Breast epithelium (tissue), 4 donors: ENCODE data around the gene DKK2. TPM values are rescaled to one million over a fixed set of nuclear protein-coding genes. Genes with fewer than 3 reads are reported as not detected.
A peak's percentile ranks its signal among the peaks of the same experiment; 100 is the strongest.

Experiments
- DNase-seq, 2 donors: peaks; one replicate each; pipeline ENCODE4 v3.0.0-alpha.2; 2019; ENCODE audit warnings: low spot score in 2 of 2
- H3K27ac ChIP-seq, 2 donors: fragments of 200-600 bp; sonication (generic) in 1 of 2; one replicate each; pipeline ENCODE4 v1.5.1; 2016 to 2019; ENCODE audit warnings: mild to moderate bottlenecking in 1 of 2
- H3K27me3 ChIP-seq, 2 donors: fragments of 200-600 bp; sonication (generic) in 1 of 2; one replicate each; pipeline versions ENCODE4 v1.5.1 to v1.6.0; 2017 to 2019; ENCODE audit warnings: control low read depth in 1 of 2, mild to moderate bottlenecking in 1 of 2
- H3K36me3 ChIP-seq: fragments of 200-600 bp; one replicate; pipeline ENCODE4 v1.5.1; 2019
- H3K4me1 ChIP-seq, 2 donors: fragments of 200-600 bp; sonication (generic); one replicate each; pipeline ENCODE4 v1.5.1; 2016 to 2019; ENCODE audit warnings: control low read depth in 1 of 2
- H3K4me3 ChIP-seq, 3 donors: fragments of 200-600 bp; sonication (generic); 1 replicate in 2 of 3; 2 replicates in 1 of 3; pipeline ENCODE4 v1.5.1; 2016 to 2019; ENCODE audit warnings: mild to moderate bottlenecking in 3 of 3, moderate library complexity in 2 of 3
- H3K9me3 ChIP-seq, 2 donors: fragments of 200-600 bp; sonication (generic) in 1 of 2; one replicate each; pipeline ENCODE4 v1.5.1; 2016 to 2019; ENCODE audit warnings: control low read depth in 1 of 2
- POLR2A ChIP-seq: fragments of 450-650 bp; IDR thresholded peaks from one replicate; pipeline ENCODE4 v1.6.1; 2016; ENCODE audit warnings: antibody characterized with exemption, mild to moderate bottlenecking, moderate library complexity
- POLR2AphosphoS5 ChIP-seq, 3 donors: sonication (generic); formaldehyde crosslinking; IDR thresholded peaks; one replicate each; pipeline ENCODE4 v1.6.1; 2017; ENCODE audit warnings: antibody characterized with exemption in 3 of 3
- intact Hi-C: fragments of 100-400 bp; cut with DNase I; formaldehyde crosslinking; loops from one replicate; pipeline ENCODE4 v1.15.1; 2023; ENCODE audit warnings: low total_unique reads
- total RNA-seq, 3 donors: library from RNA; depleted of rRNA; stranded (reverse); fragments of >200 nt; gene quantifications; one replicate each; pipeline ENCODE4 v1.1.0, GENCODE V29; 2016
- TF ChIP-seq, protein P1 (sequence below), 3 donors: fragments of 450-650 bp; IDR thresholded peaks; one replicate each; pipeline ENCODE4 v1.5.1; 2016 to 2017; ENCODE audit warnings: antibody characterized with exemption in 3 of 3, mild to moderate bottlenecking in 3 of 3, moderate library complexity in 3 of 3

The DKK2 gene
- total RNA-seq, 3 donors from 2014 or later: 1.6 to 5.8 (median 1.6) TPM

DNA sequence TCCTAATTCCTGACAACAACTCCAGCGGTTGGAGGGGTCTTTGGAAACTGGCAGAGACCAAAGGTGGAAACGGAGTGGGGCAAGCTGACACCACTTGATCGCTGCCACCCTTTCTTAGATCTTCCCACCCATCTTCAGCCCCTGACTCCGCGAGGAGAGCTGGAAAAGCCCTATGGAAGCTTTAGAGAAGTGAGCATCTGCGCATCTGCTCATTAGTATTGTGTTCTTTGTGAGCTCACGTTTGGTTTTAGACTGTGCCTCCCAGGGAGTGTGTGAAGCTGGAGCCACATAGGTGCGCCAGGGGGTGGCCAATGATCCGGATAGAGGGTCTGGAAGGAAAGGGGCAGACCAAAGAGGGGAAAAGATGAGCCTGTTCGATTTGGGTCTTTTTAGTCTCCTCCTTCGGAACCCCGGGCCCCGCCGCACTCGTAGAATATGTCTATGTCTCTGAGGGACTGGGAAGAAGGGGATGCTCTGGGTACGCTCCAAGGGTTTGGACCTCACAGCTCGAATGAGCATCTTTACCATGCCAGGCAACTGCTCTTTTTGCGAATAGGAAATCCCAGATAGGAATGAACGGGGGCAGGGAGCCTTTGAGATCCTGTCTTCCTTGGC is 578 bp upstream of the DKK2 start:
- Histone ChIP-seq H3K4me3 (peak overlapping the region; percentile 47 to 65 (median 49)), H3K9me3 (no peaks in the 10 kb centered on the region), H3K27me3 (peaks cover 0 to 46% of the 10 kb centered on the region in 2 donors), H3K36me3 (no peaks in the 10 kb centered on the region), H3K27ac (peak overlapping the region in 1 of 2 donors; percentile 5), H3K4me1 (peaks cover 2 to 15% of the 10 kb centered on the region in 2 donors)
- no peak for TF ChIP-seq POLR2AphosphoS5 (IDR thresholded peaks at IDR 0.05)
- TF ChIP-seq POLR2A: no peak
- TF ChIP-seq, protein P1, sequence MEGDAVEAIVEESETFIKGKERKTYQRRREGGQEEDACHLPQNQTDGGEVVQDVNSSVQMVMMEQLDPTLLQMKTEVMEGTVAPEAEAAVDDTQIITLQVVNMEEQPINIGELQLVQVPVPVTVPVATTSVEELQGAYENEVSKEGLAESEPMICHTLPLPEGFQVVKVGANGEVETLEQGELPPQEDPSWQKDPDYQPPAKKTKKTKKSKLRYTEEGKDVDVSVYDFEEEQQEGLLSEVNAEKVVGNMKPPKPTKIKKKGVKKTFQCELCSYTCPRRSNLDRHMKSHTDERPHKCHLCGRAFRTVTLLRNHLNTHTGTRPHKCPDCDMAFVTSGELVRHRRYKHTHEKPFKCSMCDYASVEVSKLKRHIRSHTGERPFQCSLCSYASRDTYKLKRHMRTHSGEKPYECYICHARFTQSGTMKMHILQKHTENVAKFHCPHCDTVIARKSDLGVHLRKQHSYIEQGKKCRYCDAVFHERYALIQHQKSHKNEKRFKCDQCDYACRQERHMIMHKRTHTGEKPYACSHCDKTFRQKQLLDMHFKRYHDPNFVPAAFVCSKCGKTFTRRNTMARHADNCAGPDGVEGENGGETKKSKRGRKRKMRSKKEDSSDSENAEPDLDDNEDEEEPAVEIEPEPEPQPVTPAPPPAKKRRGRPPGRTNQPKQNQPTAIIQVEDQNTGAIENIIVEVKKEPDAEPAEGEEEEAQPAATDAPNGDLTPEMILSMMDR (IDR thresholded peaks at IDR 0.05): no peak
- DNase-seq: no peak
- intact Hi-C loops: no loop called here

DNA sequence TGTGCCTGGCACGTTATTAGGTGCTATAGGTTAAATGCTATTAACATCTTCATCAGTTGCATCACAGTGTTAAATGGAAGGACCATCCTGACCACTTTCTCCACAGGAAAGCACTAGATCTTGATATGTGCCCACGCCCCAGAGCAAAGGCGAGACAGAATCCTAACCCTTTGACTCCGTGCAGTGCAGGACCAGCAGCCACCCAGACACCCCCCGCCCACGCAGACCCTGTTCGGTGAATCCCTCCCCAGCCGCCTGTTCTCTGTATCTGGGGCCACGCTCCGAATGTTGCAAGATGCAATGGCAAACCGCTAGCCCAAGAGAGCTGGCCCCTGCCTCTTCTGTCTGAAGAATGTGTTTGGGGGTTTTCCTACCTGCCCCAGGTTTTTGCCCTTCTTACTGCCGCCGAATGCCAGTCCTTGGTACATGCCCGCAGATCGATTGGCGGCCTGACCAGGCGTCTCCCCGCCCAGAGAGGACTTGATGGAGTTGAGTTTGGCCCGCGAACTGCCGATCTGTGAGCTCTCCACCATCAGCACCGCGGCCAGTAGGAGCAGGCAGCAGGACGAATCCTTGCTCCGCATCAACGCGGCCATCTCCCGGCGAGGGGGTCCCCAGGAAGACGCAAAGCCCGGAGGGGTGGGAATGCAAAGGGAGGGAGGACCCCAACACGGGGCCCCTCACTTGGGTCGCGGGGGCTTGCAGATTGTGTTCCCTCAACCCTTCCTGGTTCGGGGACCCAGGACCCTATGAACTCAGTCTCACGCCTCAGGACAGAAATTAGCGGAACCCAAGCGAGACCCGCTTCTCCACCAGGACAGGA is 906 bp downstream of the DKK2 start:
- H3K9me3 ChIP-seq: no peaks in the 10 kb centered on the region
- H3K4me3 ChIP-seq: peak overlapping the region; percentile 47 to 65 (median 49)
- no peak overlapping the region for H3K27ac ChIP-seq
- peaks cover 2 to 15% of the 10 kb centered on the region in 2 donors for H3K4me1 ChIP-seq
- DNase-seq: peak in 1 of 2 donors; percentile 49
- TF ChIP-seq POLR2AphosphoS5 (IDR thresholded peaks at IDR 0.05): no peak
- TF ChIP-seq POLR2A: no peak
- TF ChIP-seq, protein P1 (IDR thresholded peaks at IDR 0.05): no peak
- intact Hi-C loops: no loop called here
- H3K27me3 ChIP-seq: peaks cover 0 to 46% of the 10 kb centered on the region in 2 donors
- H3K36me3 ChIP-seq: no peaks in the 10 kb centered on the region

DNA sequence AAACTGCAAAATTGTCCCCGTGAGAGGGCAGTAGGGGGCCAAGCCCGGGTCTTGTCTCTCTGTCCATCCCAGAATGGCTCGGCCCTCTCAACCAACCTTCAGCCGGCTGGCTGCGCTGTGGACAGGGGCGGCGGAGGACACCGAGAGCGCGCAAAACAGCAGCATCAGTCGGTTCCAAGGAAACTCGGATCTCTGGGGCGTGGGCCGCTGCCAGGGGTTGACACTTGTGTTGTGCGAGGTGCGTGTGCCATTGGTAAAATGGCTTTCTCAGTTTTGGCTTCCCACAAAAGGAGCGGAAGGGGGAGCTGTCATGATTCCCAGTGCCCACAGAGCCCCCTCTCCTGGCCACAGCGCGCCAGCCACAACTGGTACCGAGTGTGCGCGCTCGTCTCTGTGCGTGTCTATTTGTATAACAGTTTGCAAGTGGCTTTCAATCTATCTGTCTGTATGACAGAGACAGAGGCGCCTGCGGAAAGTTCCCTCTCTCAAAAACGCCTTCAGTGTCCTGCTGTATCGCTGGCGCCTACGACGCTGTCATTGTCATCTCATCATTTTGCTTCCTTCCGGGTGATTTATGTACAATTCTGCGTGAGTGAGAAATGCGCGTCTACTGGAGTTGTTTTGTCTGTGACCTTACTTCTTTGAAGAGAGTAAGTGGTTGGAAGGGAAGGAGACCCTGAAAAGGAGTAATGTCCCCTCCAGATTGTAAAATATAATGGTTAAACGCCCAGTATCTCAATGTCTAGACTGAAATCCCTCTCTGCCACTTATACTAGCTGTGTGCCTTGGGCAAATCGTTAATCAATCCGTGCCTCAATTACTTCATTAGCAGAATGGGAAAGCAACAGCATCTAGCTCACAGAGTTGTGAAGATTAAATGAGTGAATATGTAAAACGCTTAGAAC is 1.8 kb downstream of the DKK2 start:
- Histone ChIP-seq H3K4me1 (peaks cover 2 to 15% of the 10 kb centered on the region in 2 donors), H3K9me3 (no peaks in the 10 kb centered on the region), H3K27ac (no peak overlapping the region), H3K27me3 (peaks cover 0 to 46% of the 10 kb centered on the region in 2 donors), H3K36me3 (no peaks in the 10 kb centered on the region), H3K4me3 (peak overlapping the region; percentile 47 to 65 (median 49))
- no peak for DNase-seq
- TF ChIP-seq POLR2A: no peak
- TF ChIP-seq, protein P1 (IDR thresholded peaks at IDR 0.05): no peak
- no peak for TF ChIP-seq POLR2AphosphoS5 (IDR thresholded peaks at IDR 0.05)
- intact Hi-C loops: no loop called here

DNA sequence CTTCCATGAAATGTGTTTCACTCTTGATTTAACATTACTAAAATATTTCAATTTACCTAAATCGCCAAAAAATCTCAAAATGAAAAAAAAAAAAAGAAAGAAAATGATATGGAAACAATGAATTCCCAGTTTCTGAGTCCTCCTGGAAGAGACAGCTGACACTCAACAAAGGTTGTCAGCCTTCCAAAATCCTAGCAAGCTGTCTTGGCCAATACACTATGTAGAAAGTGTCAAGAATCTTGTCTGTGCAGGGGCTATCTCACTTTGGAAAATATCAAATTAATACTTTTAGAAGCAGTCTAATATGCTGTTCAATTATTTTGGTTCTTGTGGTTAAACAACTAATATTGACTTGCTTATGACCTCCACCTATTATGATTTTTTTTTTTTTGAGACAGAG is 8.7 kb downstream of the DKK2 start:
- Histone ChIP-seq H3K27ac (no peak overlapping the region), H3K9me3 (no peaks in the 10 kb centered on the region), H3K4me3 (no peak overlapping the region), H3K36me3 (no peaks in the 10 kb centered on the region), H3K4me1 (no peaks in the 10 kb centered on the region), H3K27me3 (no peaks in the 10 kb centered on the region)
- intact Hi-C loops: no loop called here
- TF ChIP-seq POLR2AphosphoS5 (IDR thresholded peaks at IDR 0.05): no peak
- TF ChIP-seq, protein P1 (IDR thresholded peaks at IDR 0.05): no peak
- TF ChIP-seq POLR2A: no peak
- no peak for DNase-seq
